ENCODE measurements around the gene RXFP2. TPM values are rescaled to one million over a fixed set of nuclear protein-coding genes. Genes with fewer than 3 reads are reported as not detected.
A peak's percentile ranks its signal among the peaks of the same experiment; 100 is the strongest.

The RXFP2 gene
- total RNA-seq, 1 donor from 2014 or later, result not detected

GRCh38 chr13:31767175-31767900, 28.0 kb downstream of the RXFP2 start:
- no peak for DNase-seq

GRCh38 chr13:31768351-31768750, 29.0 kb downstream of the RXFP2 start:
- DNase-seq, result no peak

- no peak for DNase-seq
These were observed 30.2 kb downstream of the RXFP2 start for GRCh38 chr13:31769575-31769974.

- no peak for DNase-seq
These were observed 32.9 kb downstream of the RXFP2 start for GRCh38 chr13:31772231-31772630.

- DNase-seq, result no peak
These were observed 34.2 kb downstream of the RXFP2 start for GRCh38 chr13:31773538-31773937.

GRCh38 chr13:31774186-31774750, 34.9 kb downstream of the RXFP2 start:
- no peak for DNase-seq

- DNase-seq, result no peak
These were observed 35.8 kb downstream of the RXFP2 start for GRCh38 chr13:31775148-31775547.

- peak; percentile 78 for DNase-seq
These were observed 36.4 kb downstream of the RXFP2 start for GRCh38 chr13:31775686-31776085.

- no peak for DNase-seq
These were observed 41.7 kb downstream of the RXFP2 start for GRCh38 chr13:31781064-31781463.

- no peak for DNase-seq
These were observed 46.7 kb downstream of the RXFP2 start for GRCh38 chr13:31786011-31786410.

- no peak for DNase-seq
These were observed 51.7 kb downstream of the RXFP2 start for GRCh38 chr13:31790992-31791391.

GRCh38 chr13:31793246-31793645, 53.9 kb downstream of the RXFP2 start:
- DNase-seq, result no peak

- DNase-seq, result no peak
These were observed 55.1 kb downstream of the RXFP2 start for GRCh38 chr13:31794452-31794851.

GRCh38 chr13:31797154-31797775, 57.9 kb downstream of the RXFP2 start:
- DNase-seq, result peak; percentile 58

GRCh38 chr13:31798189-31798588, 58.9 kb downstream of the RXFP2 start:
- DNase-seq, result no peak

- DNase-seq, result no peak
These were observed 61.8 kb downstream of the RXFP2 start for GRCh38 chr13:31801088-31801487.

- DNase-seq, result no peak
These were observed 64.0 kb downstream of the RXFP2 start for GRCh38 chr13:31803311-31803710.

- no peak for DNase-seq
These were observed 66.5 kb downstream of the RXFP2 start for GRCh38 chr13:31805841-31806240.

GRCh38 chr13:31807090-31807541, 67.8 kb downstream of the RXFP2 start:
- no peak for DNase-seq

GRCh38 chr13:31814536-31814935, 75.2 kb downstream of the RXFP2 start:
- no peak for DNase-seq

GRCh38 chr13:31815361-31816144, 76.2 kb downstream of the RXFP2 start:
- no peak for DNase-seq

GRCh38 chr13:31818236-31818635, 78.9 kb downstream of the RXFP2 start:
- DNase-seq, result no peak
